HG03025 (cell line): ENCODE measurements around the gene TTC38.

Source experiments
- ATAC-seq: cut with Tn5 transposase; IDR thresholded peaks from one replicate; pipeline ENCODE4 v1.9.1; 2021; ENCODE audit warnings: mild to moderate bottlenecking, moderate library complexity; ENCODE audit not compliant: unreplicated experiment, low FRiP score

The TTC38 gene

DNA sequence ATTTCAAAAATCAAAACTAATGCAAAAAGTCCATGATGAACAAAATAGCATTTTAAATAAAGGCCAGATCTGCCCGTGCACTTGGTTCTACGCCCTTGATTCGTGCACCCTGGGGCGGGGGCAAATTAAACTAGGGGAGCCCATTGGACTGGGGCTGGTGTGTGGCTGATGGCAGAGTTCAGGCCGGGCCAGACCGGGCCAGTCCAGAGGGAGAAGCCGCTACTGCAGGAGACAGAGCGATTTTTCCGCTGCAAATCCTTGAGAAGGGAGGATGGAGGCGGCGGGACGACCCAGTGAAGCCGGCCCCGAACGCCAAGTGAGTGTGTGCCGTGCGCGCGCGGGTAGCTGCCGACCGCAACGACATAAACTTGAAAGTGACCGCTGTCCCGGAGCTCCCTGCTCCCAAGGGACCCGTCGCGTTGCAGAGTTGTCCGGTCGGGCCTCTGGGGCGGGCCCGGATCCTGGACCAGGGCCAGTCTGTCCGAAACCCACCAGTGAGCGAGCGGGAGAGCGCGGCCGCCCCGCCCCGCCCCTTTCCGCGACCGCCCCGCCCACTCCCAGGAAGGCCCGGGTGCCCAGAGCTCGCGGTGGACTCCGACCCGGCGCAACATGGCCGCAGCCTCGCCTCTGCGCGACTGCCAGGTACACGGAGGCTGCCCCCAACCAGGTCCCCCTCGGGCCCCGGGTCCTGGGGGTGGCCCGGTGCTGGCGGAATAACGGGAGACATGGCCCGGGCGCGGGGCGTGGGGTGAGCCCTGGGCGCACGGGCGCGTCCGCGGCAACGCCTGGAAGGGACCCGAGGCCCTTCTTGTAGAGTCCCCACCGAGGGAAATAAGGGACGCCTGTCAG, at the start of gene TTC38:
Gene TTC38 (plus strand): TSS at position 578 of the 849 bp plus-strand sequence. CDS start 32 bp downstream, at position 610.
- ATAC-seq, result peak; percentile 53

DNA sequence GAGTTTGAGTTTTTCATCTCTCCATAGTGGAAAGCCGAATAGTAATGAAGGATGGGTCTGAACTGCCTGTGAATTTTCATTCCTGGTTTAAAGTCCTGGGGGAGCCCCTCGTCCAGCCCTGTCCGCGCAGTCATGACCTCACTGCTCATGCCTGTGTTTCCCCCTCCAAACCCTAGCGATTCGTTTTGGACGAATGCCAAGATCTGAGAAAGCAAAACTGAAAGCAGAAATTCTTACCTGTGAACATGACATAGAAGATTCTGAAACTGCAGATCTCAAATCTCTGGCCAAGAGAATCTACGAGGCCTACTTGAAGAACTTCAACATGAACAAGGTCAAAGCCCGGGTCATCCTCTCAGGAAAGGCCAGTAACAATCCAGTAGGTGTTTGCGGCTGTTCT, 48.2 kb upstream of the TTC38 start:
- ATAC-seq, result no peak

DNA sequence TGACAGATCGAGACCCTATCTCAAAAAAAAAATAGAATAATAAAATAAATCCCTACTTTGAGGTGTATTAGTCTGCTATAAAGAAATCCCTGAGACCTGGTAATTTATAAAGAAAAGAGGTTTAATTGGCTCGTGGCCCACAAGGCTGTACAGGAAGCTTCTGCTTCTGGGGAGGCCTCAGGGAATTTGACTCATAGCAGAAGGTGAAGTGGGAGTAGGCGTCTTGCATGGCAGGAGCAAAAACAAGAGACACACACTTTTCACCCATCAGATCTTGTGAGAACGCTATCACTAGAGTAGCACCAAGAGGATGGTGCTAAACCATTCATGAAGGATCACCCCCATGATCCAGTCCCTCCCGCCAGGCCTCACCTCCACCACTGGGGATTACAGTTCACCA, 46.9 kb upstream of the TTC38 start:
- no peak for ATAC-seq

DNA sequence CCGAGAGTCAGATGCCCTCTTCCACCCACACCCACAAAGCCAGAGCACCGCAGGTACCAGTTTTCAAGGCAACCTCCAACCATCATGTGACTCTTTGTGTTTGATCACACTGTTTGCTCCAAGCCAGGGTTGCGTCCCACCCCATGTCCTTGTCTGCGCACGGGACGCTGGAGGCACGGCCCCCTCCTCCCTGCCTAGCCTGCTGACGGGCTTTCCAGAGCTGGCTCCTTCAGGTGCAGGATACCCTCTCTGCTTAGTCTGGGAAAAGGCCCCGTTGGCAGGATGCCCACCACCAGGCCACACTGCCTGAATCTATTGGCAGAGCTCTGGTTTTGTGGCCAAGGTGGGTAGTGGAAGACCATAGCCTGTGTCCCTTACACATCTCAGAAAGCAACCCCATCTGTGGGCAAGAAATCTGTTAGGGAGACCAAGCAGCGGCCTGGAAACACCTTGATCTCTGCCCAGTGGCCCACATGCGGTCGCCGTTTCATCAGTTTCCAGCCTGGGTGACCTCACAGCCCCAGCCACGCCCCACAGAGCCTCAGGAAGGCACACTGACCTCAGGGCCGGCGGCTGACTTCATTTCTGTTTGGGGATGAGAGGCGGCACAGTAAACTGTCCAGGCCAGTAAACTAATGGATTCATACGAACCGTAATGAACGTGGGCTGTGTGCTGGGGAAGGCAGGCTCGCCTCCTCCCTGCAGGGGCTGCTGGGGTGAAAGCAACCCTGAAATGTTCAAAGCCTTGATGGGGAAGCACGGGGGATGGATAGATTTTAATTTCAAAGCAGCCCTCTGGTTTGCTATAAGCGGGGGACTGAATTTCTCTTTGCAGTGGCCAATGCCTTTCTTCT, 43.5 kb upstream of the TTC38 start:
- no peak for ATAC-seq

DNA sequence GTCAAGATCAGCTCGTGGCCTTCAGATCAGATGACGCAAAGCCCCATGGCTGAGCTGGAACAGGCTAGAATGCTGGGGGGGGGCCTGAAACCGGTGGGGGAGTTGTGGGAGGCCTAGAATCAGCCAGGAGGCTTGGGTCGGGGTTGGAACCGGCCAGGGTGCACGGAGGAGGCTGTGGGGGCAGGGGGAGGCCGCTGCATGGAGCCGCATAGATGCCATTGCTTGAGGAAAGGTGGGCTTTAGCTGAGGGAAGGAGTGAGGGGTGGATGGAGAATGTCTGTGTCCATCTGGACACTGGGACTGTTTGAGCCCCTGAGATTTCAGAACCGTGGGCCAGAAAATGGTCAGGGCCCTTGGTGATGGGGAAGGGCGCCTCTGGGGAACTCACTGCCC, 42.9 kb upstream of the TTC38 start:
- ATAC-seq, result no peak

DNA sequence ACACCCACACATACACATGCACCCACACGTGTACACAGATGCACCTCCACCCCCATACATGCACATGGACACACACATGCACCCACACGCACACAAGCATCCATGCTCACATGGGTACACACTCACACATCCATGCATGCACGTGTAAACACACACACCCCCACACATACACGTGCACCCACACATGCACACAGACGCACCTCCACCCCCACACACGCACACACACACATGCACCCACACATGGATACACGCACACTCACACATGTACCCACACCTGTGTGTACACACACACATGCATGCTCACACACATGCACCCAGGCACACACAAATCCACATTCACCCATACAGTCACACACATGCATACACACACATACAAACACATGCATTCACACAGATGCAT, 42.2 kb upstream of the TTC38 start:
- ATAC-seq, result no peak

DNA sequence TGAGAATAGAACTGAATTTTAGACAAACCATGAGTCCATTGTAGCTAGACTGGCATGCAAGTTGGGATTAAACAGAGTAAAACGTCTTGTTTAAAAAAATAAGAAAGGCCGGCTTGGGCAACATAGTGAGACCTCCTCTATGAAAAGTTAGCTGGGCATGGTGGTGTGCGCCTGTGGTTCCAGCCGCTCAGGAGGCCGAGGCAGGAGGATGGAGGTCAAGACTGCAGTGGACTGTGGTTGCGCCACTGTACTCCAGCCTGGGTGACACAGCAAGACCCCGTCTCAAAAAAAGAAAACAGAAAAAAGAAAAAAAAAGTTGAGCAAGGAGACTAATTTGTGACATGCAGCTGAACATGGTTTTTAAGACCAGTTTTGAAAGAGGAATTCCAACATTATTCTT, 41.2 kb upstream of the TTC38 start:
- no peak for ATAC-seq

DNA sequence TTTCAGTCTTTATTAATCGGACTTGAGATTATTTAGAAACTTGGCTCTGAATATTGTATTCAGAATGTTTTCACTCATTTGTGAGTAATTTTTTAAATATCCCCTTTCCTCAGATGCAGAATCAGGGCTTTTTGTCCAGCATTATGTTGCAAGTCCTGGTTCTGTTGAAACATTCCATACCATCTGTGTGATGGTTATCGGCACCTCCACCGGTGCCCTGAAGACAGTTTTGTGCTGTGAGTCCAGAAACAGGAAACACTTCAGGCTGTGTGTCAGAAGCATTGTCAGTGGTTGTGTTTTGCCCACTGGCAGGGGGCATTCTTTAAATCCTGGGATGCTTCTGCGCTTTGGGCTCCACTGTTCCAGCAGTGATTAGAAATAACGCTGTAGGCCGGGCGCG, 38.1 kb upstream of the TTC38 start:
- ATAC-seq, result no peak

DNA sequence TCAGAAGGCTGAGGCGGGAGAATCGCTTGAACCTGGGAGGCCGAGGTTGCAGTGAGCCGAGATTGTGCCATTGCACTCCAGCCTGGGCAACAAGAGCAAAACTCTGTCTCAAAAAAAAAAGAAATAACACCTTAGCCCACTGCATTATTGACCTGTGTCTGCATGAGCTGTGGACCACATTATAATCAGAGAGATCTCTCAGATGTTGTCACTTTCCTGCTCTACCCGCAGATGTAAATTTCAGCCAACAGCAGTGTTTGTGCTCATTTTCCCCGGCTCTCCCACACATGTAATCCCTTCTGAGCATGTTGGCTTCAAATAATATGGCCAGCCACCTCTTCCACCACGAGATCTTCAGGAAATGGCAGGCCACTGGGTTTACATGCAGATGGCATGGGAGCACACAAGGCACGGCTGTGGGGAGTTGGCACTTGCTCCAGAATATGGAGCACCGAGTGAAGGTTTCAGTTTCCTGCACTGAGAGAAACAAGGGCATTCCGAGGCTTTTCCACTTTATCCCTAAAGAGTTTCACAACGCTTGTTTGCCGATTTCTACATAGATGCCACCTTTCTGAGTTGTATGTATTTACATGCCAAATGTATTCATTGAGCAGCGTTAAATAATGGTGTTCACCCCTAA, 37.4 kb upstream of the TTC38 start:
- no peak for ATAC-seq

DNA sequence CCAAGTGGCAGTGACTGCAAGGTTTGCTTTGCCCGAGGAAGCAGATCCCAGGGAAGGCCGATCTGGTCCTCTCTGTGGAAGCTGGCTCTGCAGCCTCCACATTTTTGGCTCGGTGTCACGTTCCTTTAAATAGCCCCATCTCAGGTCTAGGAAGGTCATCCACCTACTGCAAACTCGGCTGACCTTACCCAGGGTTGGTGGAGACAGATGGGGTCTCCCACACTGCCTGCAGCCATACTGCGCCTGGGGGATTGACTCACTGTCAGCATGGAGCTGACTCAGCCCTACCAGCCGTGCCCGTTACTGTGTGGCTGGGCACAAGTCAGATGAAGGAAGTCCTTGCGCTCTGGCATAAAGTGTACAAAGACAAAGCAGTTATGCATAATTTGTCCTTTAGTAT, 34.6 kb upstream of the TTC38 start:
- ATAC-seq, result no peak

DNA sequence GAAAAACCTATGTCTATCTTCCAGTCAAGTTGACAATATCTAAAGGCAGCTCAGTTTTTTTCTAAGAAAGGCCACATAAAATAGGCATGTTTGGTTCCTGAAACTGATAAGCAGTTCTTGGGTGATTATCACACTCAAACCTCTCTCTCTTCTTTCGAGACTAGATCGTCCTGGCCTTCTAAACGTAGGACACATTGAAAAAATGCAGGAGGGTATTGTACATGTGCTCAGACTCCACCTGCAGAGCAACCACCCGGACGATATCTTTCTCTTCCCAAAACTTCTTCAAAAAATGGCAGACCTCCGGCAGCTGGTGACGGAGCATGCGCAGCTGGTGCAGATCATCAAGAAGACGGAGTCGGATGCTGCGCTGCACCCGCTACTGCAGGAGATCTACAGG, 32.8 kb upstream of the TTC38 start:
- no peak for ATAC-seq

DNA sequence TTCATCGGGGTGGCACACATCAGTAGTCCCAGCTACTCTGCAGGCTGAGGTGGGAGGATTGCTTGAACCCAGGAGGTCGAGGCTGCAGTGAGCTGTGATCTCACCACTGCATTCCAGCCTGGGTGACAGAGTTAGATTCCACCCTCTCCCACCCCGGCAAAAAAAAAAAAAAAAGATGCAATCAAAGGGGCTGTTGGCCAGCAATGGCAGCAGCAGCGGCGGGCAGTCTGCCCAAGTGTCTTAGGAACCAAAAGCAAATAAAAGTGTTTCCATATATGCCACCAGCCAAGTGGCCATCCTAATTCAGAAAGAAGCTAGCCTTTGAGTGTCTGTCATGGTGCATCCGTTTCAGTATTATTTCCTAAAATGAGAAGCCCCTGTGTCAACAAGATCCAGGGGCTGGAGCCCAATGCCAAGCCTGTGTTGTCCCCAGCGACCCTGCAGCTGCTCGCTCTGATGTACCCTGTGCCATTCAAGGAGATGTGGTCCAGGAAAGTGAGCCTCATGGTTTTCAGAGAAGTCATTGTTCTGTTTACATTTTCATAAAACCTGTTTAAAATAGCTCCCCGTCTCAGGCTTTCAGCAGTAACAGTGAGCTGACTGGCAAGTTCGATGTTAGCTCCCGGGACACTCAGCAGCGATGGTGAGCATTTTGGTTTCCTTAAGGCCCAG, 30.2 kb upstream of the TTC38 start:
- no peak for ATAC-seq

DNA sequence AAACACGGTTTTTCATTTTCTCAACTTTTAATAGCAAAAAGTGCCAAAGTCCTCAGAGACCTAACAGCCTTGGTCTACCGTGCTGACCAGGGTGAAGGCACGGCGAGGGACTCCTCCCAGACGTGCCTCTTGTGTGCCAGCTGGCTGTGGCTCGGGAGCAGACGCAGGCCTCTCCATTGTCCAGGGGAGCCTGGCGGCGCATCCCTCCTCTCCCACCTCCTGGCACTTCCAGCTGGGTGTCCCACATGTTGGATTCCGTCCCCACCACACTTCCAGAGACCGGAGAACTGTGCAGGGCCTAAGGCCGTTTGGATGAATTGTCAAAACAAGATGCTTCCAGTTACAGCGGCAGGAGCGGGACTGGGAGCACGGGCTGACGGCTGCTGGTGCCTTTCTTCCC, 29.3 kb upstream of the TTC38 start:
- ATAC-seq, result no peak

DNA sequence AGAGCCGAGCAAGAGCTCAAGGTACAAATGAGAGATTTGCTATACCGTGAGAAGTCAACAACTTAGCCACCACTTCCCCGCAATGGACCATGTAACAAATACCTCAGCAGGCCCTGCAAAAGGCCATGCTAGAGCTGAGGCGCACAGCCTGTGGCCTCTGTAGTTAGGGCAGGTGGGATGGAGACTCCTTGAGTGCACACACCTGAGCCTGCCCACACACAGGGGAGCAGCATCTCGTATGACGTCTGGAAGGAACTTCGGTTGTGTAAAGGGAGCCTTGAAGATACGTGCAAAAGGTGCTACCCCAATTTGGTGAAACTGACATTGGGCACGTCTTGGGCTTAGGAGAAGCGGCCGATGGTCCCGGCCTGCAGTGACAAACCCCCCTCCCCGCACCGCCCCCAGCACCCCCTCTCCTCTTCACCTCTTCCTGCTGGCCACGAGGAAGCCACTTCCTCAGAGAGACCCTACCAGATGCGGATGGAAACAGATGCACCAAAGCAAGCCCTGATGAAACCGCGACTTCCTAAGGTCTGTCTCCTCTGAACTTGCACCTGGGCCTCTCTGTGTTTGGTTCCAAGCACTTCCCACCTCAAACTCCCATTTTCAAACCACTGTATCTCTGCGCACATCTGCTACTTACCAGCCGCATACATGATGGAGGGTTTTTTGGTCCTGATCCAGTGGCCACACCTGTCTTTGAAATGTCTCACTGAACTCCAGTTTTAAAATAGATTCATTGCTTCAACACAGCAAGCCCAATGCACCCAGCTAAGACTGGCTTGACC, 28.4 kb upstream of the TTC38 start:
- no peak for ATAC-seq

DNA sequence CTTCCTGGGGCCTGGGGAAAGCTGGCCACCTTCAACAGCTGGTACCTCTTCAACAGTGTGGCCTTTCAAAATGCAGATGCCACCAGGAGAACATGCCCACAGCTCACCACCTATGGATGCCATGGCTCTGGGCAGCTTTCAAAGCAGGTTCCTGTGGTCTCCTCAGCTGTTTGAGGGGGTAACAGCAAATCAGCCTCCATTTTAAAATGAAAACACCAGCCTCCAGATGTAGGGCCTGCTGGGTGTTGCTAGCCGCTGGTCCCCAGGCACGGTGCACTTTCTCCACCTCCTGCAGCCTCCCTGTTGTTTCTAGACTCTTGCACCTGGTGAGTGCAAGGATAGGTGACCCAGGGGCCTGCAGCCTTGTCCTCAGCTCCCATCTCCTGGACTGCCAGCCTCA, 27.7 kb upstream of the TTC38 start:
- ATAC-seq, result no peak

DNA sequence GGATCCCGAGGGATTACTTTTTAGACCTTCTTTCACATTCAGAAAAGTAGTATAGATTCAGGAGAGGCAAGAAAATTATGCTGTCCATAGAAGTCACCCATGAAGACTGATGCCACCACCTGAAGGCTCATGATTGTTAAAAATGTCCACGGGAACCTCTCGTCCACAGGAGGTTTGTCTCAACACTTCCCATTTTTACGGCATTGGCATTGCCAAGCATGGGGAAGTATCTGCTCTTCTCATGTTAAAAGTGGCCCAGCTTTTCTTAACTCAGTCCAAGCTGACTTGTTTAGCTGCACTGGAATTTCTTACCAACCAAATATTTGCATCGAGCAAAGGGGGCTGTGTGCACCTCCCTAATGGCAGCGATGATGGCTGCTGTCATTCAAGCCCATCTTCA, 27.3 kb upstream of the TTC38 start:
- no peak for ATAC-seq

DNA sequence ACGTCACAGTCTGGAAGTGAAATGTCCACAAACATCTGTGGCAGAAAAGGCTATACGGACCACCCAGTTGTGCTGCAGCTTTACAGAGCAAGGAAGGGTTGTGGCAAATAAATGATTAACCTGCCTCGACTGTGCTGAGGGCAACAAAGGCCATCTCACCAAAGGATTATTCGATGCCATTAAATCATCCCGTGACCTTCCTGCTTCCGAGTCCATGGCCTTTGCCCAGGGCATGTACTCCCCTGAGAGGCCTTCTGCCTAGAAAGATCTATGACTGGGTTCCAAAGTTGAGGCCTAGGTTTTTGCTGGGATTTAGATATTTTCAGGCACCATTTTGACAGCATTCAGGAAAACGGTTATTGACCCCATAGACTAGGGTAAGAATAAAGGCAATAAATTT, 26.9 kb upstream of the TTC38 start:
- ATAC-seq, result no peak

DNA sequence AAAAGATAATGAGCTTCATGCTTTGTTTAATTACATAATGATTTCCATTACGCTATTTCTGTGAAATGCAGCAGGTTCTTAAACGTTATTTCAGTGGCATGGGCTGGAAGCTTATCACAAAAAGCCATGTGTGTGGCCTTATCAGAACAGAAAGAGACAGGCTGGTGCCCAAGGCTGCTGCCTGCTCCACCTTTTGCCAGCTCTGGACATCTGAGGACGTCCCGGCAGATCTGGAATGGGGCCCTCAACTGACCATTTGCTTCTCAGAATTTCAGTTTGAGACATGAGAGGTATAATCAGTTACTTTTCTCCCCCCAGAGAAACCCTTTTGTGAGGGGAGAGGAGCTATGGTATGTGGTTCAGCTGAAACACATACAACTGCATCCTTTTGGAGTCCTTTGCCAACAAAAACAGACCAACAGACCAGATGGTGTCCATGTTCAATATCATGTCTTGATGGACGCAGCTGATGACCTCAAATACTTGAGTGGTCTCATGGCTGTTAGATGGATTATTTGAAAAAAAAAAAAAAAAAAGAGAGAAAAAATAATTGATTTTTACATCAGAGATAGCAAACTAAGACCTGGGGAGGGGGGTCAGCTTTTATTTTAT, 26.3 kb upstream of the TTC38 start:
- ATAC-seq, result no peak

DNA sequence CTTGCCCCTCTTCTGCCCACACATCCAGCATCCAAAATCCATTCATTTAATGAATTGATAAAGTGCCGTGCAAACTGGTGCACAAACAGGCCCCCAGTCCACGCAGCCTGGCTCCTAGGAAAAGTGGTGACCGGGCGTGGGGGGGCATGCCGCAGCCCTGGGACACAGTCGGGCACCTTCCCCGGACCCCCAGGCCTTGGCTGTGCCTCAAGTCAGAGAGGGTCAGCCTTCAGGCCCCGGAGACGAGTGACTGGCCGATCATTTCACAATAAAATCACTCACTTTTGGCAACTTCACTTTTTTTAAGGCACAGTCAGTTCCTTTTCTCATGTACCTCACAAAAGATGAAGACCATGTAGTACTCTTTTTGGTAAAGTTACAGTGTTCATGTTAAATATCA, 25.7 kb upstream of the TTC38 start:
- no peak for ATAC-seq

DNA sequence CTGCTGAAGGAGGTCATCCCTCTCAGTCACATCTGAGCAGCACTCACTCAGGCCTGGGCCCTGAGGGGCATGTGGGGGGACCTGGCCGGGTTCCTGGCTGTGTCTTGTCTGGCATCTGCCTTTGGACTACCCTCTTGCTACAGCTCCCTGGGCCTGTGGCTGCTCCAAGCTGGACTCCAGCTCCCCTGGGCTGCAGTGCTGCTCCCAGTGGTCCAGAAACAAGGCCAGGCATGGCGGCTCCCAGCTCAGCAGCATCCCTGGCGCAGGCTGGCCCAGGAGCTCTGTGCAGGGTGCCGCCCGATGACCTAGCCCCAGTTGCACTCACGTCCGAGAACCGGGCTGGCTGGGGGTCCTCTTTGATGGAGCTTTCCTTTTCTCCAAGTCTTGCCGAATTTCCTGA, 23.0 kb upstream of the TTC38 start:
- ATAC-seq, result no peak
